ENCODE data around the gene ME3. TPM values are rescaled to one million over a fixed set of nuclear protein-coding genes. Genes with fewer than 3 reads are reported as not detected.

Gene ME3
- total and polyA plus RNA-seq, 7 experiments from 2014 or later = 0.48 to 13.7 (median 6.4) TPM

DNA sequence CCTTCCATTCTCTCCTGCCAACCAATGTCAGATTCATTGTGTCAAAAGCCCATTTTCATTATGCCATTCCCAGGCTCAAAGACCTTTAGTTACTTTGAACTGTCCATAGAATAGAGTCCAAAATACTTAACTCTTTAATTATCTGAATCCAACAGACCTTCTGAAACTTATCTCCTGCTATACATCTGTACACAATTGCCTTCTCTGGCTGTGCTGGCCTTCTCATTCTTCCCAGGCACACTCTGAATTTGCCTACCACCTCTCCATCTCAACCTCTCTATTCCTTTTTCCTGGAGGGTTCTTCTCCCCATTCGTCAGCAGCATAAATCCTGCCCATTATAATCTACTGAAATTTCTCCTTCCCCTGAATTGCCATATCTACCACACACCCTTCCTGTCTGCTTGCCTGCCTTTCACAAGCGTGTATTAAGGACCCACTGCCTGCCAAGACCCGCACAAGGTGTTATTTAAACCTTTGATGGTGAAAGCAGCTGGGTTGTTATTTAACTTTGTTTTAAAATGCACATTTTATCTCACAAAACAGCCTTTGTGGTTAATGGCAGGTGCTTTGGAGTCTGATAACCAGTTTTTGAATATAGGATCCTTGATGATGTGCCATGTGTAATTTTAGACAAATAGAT lies 171.8 kb downstream of the ME3 start:
- Histone ChIP-seq H3K27ac (ENCODE audit: low read depth, low read length) (no peak overlapping the region), H3K36me3 (ENCODE audit: control insufficient read depth in 2 of 3, insufficient read depth in 3 of 3, low read length in 3 of 3) (no peaks in the 10 kb centered on the region), H3K4me1 (ENCODE audit: control insufficient read depth in 2 of 2, insufficient read depth in 2 of 2, low read length in 2 of 2) (peaks cover 0 to 10% of the 10 kb centered on the region in 2 donors), H3K27me3 (ENCODE audit: control insufficient read depth in 2 of 2, insufficient read depth in 2 of 2, low read length in 2 of 2) (no peaks in the 10 kb centered on the region), H3K9me3 (ENCODE audit: control insufficient read depth in 2 of 3, low read length in 3 of 3) (no peaks in the 10 kb centered on the region), H3K4me3 (ENCODE audit: low read length) (no peak overlapping the region)
- Mint-ChIP-seq H3K4me3 (no peak overlapping the region), H3K4me1 (peaks cover 0 to 9% (median 0%) of the 10 kb centered on the region in 7 donors), H3K9me3 (no peaks in the 10 kb centered on the region), H3K27me3 (peaks cover 0 to 3% (median 0%) of the 10 kb centered on the region in 5 donors), H3K36me3 (no peaks in the 10 kb centered on the region), H3K27ac (no peak overlapping the region)
- ChIA-PET POLR2A (no interaction called here), CTCF (no interaction called here)
- ATAC-seq (no peak), DNase-seq (no peak)
- intact Hi-C loops (cut with micrococcal nuclease) = no loop called here

DNA sequence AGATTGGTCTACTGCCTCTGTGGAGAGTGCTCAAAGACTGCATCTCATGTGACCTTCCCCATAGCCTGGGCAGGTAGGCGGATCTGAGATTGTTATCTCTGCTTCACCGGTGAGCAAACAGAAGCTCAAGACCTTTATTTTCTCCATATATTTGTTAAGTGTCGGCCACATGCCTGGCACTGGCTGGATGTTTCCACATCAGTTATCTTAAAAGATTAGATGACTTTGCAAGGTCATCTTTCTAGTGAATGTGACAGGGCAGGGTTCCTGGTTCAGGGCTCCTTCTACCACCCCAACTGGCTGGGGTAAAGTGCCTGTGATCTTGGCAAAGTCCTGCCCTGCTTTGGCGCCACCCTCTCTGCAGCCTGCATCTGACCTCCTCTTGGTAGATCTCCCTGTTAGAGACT lies 172.7 kb downstream of the ME3 start:
- Histone ChIP-seq H3K27me3 (ENCODE audit: control insufficient read depth in 2 of 2, insufficient read depth in 2 of 2, low read length in 2 of 2) (no peaks in the 10 kb centered on the region), H3K4me3 (ENCODE audit: low read length) (no peak overlapping the region), H3K9me3 (ENCODE audit: control insufficient read depth in 2 of 3, low read length in 3 of 3) (no peaks in the 10 kb centered on the region), H3K36me3 (ENCODE audit: control insufficient read depth in 2 of 3, insufficient read depth in 3 of 3, low read length in 3 of 3) (no peaks in the 10 kb centered on the region), H3K4me1 (ENCODE audit: control insufficient read depth in 2 of 2, insufficient read depth in 2 of 2, low read length in 2 of 2) (peaks cover 0 to 10% of the 10 kb centered on the region in 2 donors), H3K27ac (ENCODE audit: low read depth, low read length) (no peak overlapping the region)
- DNase-seq = no peak
- no peak for ATAC-seq
- POLR2A ChIA-PET = no interaction called here
- H3K36me3 Mint-ChIP-seq = no peaks in the 10 kb centered on the region
- intact Hi-C loops (cut with micrococcal nuclease) = no loop called here
- CTCF ChIA-PET = no interaction called here
- H3K4me3 Mint-ChIP-seq = no peak overlapping the region
- H3K9me3 Mint-ChIP-seq = no peaks in the 10 kb centered on the region
- H3K4me1 Mint-ChIP-seq = peaks cover 0 to 9% (median 0%) of the 10 kb centered on the region in 7 donors
- peaks cover 0 to 3% (median 0%) of the 10 kb centered on the region in 5 donors for H3K27me3 Mint-ChIP-seq
- no peak overlapping the region for H3K27ac Mint-ChIP-seq

DNA sequence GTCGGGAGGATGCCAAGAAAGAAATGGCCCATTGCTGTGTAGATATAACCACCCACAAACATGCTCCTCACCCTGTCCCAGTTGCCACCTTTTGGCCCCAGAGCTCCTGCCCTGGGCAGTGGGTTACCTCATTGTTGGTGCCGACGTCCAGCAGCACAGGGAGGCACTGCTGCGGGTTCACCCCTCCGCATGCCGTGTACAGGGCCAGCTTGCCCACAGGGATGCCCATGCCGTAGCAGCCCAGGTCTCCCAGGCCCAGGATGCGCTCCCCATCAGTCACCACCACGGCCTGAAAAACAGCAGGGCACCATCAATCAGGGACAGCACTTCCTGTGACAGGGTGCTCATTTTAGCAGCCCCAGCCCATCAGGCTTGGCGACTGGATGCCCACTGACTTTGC lies 174.6 kb downstream of the ME3 start:
- CTCF ChIA-PET = no interaction called here

DNA sequence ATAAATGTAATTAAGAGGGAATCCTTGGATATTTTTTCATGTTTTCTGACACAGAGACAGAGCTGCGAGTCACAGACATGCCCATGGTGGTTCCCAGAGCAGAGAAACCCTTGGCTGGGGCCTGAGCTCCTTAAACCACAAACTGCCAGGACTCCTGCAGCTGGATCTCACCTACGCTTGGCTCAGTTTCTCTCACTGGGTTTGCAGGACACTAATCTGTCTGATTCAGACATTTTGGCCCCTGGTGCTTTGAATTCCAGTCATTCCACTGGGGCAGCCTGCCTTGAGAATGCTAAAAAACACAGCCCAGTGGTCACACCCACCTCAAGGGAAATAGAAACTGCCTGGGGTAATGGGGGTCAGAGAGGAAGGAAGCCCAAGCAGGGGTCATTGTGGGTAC lies 175.1 kb downstream of the ME3 start:
- Histone ChIP-seq H3K4me1 (ENCODE audit: control insufficient read depth in 2 of 2, insufficient read depth in 2 of 2, low read length in 2 of 2) (no peaks in the 10 kb centered on the region), H3K9me3 (ENCODE audit: control insufficient read depth in 2 of 3, low read length in 3 of 3) (no peaks in the 10 kb centered on the region), H3K36me3 (ENCODE audit: control insufficient read depth in 2 of 3, insufficient read depth in 3 of 3, low read length in 3 of 3) (no peaks in the 10 kb centered on the region), H3K4me3 (ENCODE audit: low read length) (no peak overlapping the region), H3K27me3 (ENCODE audit: control insufficient read depth in 2 of 2, insufficient read depth in 2 of 2, low read length in 2 of 2) (no peaks in the 10 kb centered on the region), H3K27ac (ENCODE audit: low read depth, low read length) (no peak overlapping the region)
- no peaks in the 10 kb centered on the region for H3K9me3 Mint-ChIP-seq
- peaks cover 0 to 3% (median 0%) of the 10 kb centered on the region in 5 donors for H3K27me3 Mint-ChIP-seq
- DNase-seq (no peak), ATAC-seq (no peak)
- no peak overlapping the region for H3K4me3 Mint-ChIP-seq
- CTCF ChIA-PET = no interaction called here
- intact Hi-C loops (cut with micrococcal nuclease) = no loop called here
- POLR2A ChIA-PET = no interaction called here
- H3K36me3 Mint-ChIP-seq = no peaks in the 10 kb centered on the region
- no peak overlapping the region for H3K27ac Mint-ChIP-seq
- peaks cover 0 to 2% (median 0%) of the 10 kb centered on the region in 7 donors for H3K4me1 Mint-ChIP-seq

More for the DNA sequence above, 174.6 kb downstream of the ME3 start:
- Mint-ChIP-seq H3K27ac (no peak overlapping the region), H3K9me3 (no peaks in the 10 kb centered on the region), H3K4me3 (no peak overlapping the region), H3K4me1 (peaks cover 0 to 2% (median 0%) of the 10 kb centered on the region in 7 donors), H3K36me3 (no peaks in the 10 kb centered on the region), H3K27me3 (peaks cover 0 to 3% (median 0%) of the 10 kb centered on the region in 5 donors)
- Histone ChIP-seq H3K9me3 (ENCODE audit: control insufficient read depth in 2 of 3, low read length in 3 of 3) (no peaks in the 10 kb centered on the region), H3K4me1 (ENCODE audit: control insufficient read depth in 2 of 2, insufficient read depth in 2 of 2, low read length in 2 of 2) (no peaks in the 10 kb centered on the region), H3K4me3 (ENCODE audit: low read length) (no peak overlapping the region), H3K27me3 (ENCODE audit: control insufficient read depth in 2 of 2, insufficient read depth in 2 of 2, low read length in 2 of 2) (no peaks in the 10 kb centered on the region), H3K27ac (ENCODE audit: low read depth, low read length) (no peak overlapping the region), H3K36me3 (ENCODE audit: control insufficient read depth in 2 of 3, insufficient read depth in 3 of 3, low read length in 3 of 3) (no peaks in the 10 kb centered on the region)
- intact Hi-C loops (cut with micrococcal nuclease) = no loop called here
- ATAC-seq = no peak
- POLR2A ChIA-PET = no interaction called here
- no peak for DNase-seq

DNA sequence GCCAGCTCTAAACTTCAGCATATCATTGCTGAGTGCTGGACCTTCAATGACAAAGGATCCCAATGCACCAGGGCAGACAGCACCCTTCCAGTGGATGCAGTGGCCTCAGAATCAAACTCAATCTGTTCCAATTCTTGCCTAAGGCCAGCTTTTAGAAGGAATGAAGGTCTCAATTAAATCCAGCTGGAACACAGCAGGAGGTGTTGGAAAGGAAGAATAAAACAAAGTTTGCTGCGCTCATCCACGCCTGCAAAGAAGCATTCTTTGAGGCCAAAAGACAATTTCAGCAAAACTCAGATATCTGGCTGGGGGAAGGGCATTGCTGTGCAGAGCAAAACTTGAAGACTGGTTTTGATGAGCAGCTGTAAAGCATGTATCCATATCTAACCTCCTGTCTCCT lies 177.1 kb downstream of the ME3 start:
- Mint-ChIP-seq H3K4me3 (no peak overlapping the region), H3K4me1 (peaks cover 0 to 2% (median 0%) of the 10 kb centered on the region in 7 donors), H3K36me3 (no peaks in the 10 kb centered on the region), H3K27ac (no peak overlapping the region), H3K27me3 (peaks cover 0 to 3% (median 0%) of the 10 kb centered on the region in 5 donors), H3K9me3 (no peaks in the 10 kb centered on the region)
- no peaks in the 10 kb centered on the region for H3K36me3 ChIP-seq (ENCODE audit: control insufficient read depth in 2 of 3, insufficient read depth in 3 of 3, low read length in 3 of 3)
- H3K4me1 ChIP-seq (ENCODE audit: control insufficient read depth in 2 of 2, insufficient read depth in 2 of 2, low read length in 2 of 2) = no peaks in the 10 kb centered on the region
- CTCF ChIA-PET = no interaction called here
- ATAC-seq (no peak), DNase-seq (no peak)
- no peak overlapping the region for H3K4me3 ChIP-seq (ENCODE audit: low read length)
- POLR2A ChIA-PET = no interaction called here
- intact Hi-C loops (cut with micrococcal nuclease) = no loop called here
- no peaks in the 10 kb centered on the region for H3K9me3 ChIP-seq (ENCODE audit: control insufficient read depth in 2 of 3, low read length in 3 of 3)
- no peak overlapping the region for H3K27ac ChIP-seq (ENCODE audit: low read depth, low read length)
- no peaks in the 10 kb centered on the region for H3K27me3 ChIP-seq (ENCODE audit: control insufficient read depth in 2 of 2, insufficient read depth in 2 of 2, low read length in 2 of 2)

DNA sequence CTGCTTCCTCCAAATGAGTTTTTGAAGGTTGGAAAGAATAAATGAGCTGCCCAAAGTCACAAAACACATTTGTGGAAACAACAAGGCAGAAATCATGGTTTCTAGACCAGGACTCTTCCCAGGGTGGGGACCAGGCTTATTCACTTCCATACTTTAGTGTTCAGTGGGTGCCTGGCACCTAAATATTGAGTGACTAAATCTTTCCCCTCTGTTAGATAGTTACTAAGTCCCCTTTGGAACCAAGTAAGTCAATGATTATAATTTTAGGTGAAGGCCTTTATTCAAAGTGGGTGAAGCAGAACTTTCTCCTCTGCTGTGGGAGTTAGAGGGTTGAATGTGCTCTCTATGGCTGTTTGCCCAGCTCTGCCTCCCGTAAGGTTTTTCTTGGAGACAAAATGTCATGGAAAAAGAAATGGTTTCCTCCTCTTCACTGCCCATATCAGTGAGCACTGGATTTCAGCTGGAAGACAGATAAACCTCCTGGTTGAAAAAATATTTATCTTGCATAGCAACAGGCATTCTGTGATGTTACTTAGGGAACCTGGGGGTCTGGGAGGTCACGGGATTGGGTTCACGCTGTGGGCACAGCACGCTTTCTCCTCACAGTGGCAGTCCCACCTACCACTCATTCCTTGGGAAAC lies 179.9 kb downstream of the ME3 start:
- H3K9me3 ChIP-seq (ENCODE audit: control insufficient read depth in 2 of 3, low read length in 3 of 3) = no peaks in the 10 kb centered on the region
- H3K36me3 ChIP-seq (ENCODE audit: control insufficient read depth in 2 of 3, insufficient read depth in 3 of 3, low read length in 3 of 3) = no peaks in the 10 kb centered on the region
- DNase-seq (no peak), ATAC-seq (no peak)
- intact Hi-C loops (cut with micrococcal nuclease) = no loop called here
- H3K27ac Mint-ChIP-seq = no peak overlapping the region
- CTCF ChIA-PET = no interaction called here
- peaks cover 0 to 1% (median 0%) of the 10 kb centered on the region in 7 donors for H3K4me1 Mint-ChIP-seq
- H3K36me3 Mint-ChIP-seq = no peaks in the 10 kb centered on the region
- peaks cover 0 to 4% of the 10 kb centered on the region in 2 donors for H3K4me1 ChIP-seq (ENCODE audit: control insufficient read depth in 2 of 2, insufficient read depth in 2 of 2, low read length in 2 of 2)
- peaks cover 0 to 3% (median 0%) of the 10 kb centered on the region in 5 donors for H3K27me3 Mint-ChIP-seq
- no peak overlapping the region for H3K27ac ChIP-seq (ENCODE audit: low read depth, low read length)
- H3K9me3 Mint-ChIP-seq = no peaks in the 10 kb centered on the region
- H3K4me3 ChIP-seq (ENCODE audit: low read length) = no peak overlapping the region
- POLR2A ChIA-PET = no interaction called here
- no peaks in the 10 kb centered on the region for H3K27me3 ChIP-seq (ENCODE audit: control insufficient read depth in 2 of 2, insufficient read depth in 2 of 2, low read length in 2 of 2)
- H3K4me3 Mint-ChIP-seq = no peak overlapping the region

DNA sequence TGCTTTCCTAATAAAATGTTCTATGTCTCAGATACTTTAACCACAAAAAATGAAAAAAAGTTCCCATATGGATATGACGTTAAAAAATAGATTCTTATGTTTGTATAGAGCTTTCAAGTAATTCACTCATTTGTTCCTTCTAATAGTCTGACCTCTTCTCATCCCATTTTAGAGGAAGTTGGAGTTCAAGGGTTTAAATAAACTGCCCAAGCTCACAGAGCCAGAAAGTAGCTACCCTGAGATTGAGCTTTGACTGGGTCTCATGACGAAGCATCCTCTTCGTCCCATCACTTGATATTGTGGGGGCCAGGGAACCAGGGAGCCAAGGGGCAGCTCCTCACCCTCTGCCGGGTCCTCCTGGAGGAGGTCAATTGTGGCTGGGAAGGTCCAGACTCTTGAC lies 181.4 kb downstream of the ME3 start:
- peaks cover 0 to 3% (median 0%) of the 10 kb centered on the region in 5 donors for H3K27me3 Mint-ChIP-seq
- intact Hi-C loops (cut with micrococcal nuclease) = no loop called here
- H3K27ac ChIP-seq (ENCODE audit: low read depth, low read length) = no peak overlapping the region

More for the DNA sequence above, 181.4 kb downstream of the ME3 start:
- ChIA-PET POLR2A (no interaction called here), CTCF (no interaction called here)
- peaks cover 0 to 10% (median 0%) of the 10 kb centered on the region in 7 donors for H3K4me1 Mint-ChIP-seq
- no peak overlapping the region for H3K27ac Mint-ChIP-seq
- H3K36me3 Mint-ChIP-seq = no peaks in the 10 kb centered on the region
- no peak overlapping the region for H3K4me3 Mint-ChIP-seq
- Histone ChIP-seq H3K27me3 (ENCODE audit: control insufficient read depth in 2 of 2, insufficient read depth in 2 of 2, low read length in 2 of 2) (no peaks in the 10 kb centered on the region), H3K4me1 (ENCODE audit: control insufficient read depth in 2 of 2, insufficient read depth in 2 of 2, low read length in 2 of 2) (peaks cover 0 to 13% of the 10 kb centered on the region in 2 donors), H3K4me3 (ENCODE audit: low read length) (no peak overlapping the region), H3K36me3 (ENCODE audit: control insufficient read depth in 2 of 3, insufficient read depth in 3 of 3, low read length in 3 of 3) (no peaks in the 10 kb centered on the region), H3K9me3 (ENCODE audit: control insufficient read depth in 2 of 3, low read length in 3 of 3) (no peaks in the 10 kb centered on the region)
- ATAC-seq = no peak
- DNase-seq = no peak
- no peaks in the 10 kb centered on the region for H3K9me3 Mint-ChIP-seq

Measured in naive thymus-derived CD4-positive, alpha-beta T cell (primary cell).